Activated CD8-positive, alpha-beta T cell treated with anti-CD3 and anti-CD28 coated beads for 36 hours (primary cell): ENCODE results near the gene NUP54. TPM values are rescaled to one million over a fixed set of nuclear protein-coding genes. Genes with fewer than 3 reads are reported as not detected.

Experiments used
- ATAC-seq: fragments of 200-7000 bp; cut with Tn5 transposase; one replicate; pipeline ENCODE4 v1.10.0; 2021; ENCODE audit warnings: mild to moderate bottlenecking, moderate library complexity
- CTCF ChIA-PET: fragments of 350-600 bp; sonication (Branson Sonifier 250); formaldehyde crosslinking; loops from one replicate; lab custom pipeline; 2021; ENCODE audit warnings: antibody characterized with exemption; lab: Charles Lee
- POLR2A ChIA-PET: fragments of 350-600 bp; sonication (Branson Sonifier 250); formaldehyde crosslinking; loops from one replicate; lab custom pipeline; 2021; ENCODE audit warnings: antibody characterized with exemption; lab: Charles Lee
- DNase-seq: peaks from one replicate; pipeline ENCODE4 v3.0.0-alpha.2; 2020
- H3K27ac Mint-ChIP-seq: one replicate; pipeline ENCODE4 v1.8.0; 2021; ENCODE audit warnings: mild to moderate bottlenecking, mixed read lengths
- H3K27me3 Mint-ChIP-seq: one replicate; pipeline ENCODE4 v1.8.0; 2021; ENCODE audit warnings: mixed read lengths
- H3K36me3 Mint-ChIP-seq: one replicate; pipeline ENCODE4 v1.8.0; 2021; ENCODE audit warnings: low read depth, mixed read lengths
- H3K4me1 Mint-ChIP-seq: one replicate; pipeline ENCODE4 v1.8.0; 2021; ENCODE audit warnings: low read depth, mixed read lengths
- H3K4me3 Mint-ChIP-seq: one replicate; pipeline ENCODE4 v1.8.0; 2021; ENCODE audit warnings: mild to moderate bottlenecking, moderate library complexity, mixed read lengths
- H3K9me3 Mint-ChIP-seq: one replicate; pipeline ENCODE4 v1.8.0; 2021; ENCODE audit warnings: mixed read lengths
- CTCF ChIP-seq: fragments of 200-600 bp; IDR thresholded peaks from one replicate; pipeline ENCODE4 v1.8.0; 2022; ENCODE audit warnings: antibody characterized with exemption, mild to moderate bottlenecking
- intact Hi-C: fragments of 100-400 bp; cut with micrococcal nuclease; formaldehyde crosslinking; loops from one replicate; pipeline ENCODE4 v1.10.0; 2022
- total RNA-seq, 2 experiments: library from RNA; stranded (reverse); gene quantifications; one replicate each; pipeline ENCODE4 v1.2.3, GENCODE V29; 2021

NUP54 gene
- total RNA-seq, 2 experiments from 2014 or later = 61.7 to 61.9 TPM

- intact Hi-C loops = no loop called here
- no peak overlapping the region for H3K27ac Mint-ChIP-seq
- H3K4me3 Mint-ChIP-seq = no peak overlapping the region
- no peaks in the 10 kb centered on the region for H3K4me1 Mint-ChIP-seq
- no peak for DNase-seq
- no peak for ATAC-seq
- no peaks in the 10 kb centered on the region for H3K36me3 Mint-ChIP-seq
- peaks cover 6% of the 10 kb centered on the region for H3K27me3 Mint-ChIP-seq
- POLR2A ChIA-PET = no interaction called here
- no peaks in the 10 kb centered on the region for H3K9me3 Mint-ChIP-seq
- no peak for TF ChIP-seq CTCF
- CTCF ChIA-PET = no interaction called here
These were observed 52.6 kb downstream of the NUP54 start for GRCh38 chr4:76095568-76095967.

GRCh38 chr4:76091052-76091451 is 57.1 kb downstream of the NUP54 start:
- H3K36me3 Mint-ChIP-seq = no peaks in the 10 kb centered on the region
- DNase-seq = no peak
- POLR2A ChIA-PET = no interaction called here
- H3K4me3 Mint-ChIP-seq = no peak overlapping the region
- H3K9me3 Mint-ChIP-seq = no peaks in the 10 kb centered on the region
- H3K27ac Mint-ChIP-seq = no peak overlapping the region
- H3K27me3 Mint-ChIP-seq = peaks cover 2% of the 10 kb centered on the region
- intact Hi-C loops = no loop called here
- peaks cover 3% of the 10 kb centered on the region for H3K4me1 Mint-ChIP-seq
- ATAC-seq = no peak
- no peak for TF ChIP-seq CTCF
- CTCF ChIA-PET = no interaction called here

- Mint-ChIP-seq H3K36me3 (no peaks in the 10 kb centered on the region), H3K4me3 (no peak overlapping the region), H3K27ac (no peak overlapping the region), H3K27me3 (peaks cover 2% of the 10 kb centered on the region), H3K9me3 (no peaks in the 10 kb centered on the region), H3K4me1 (peaks cover 3% of the 10 kb centered on the region)
- no peak for TF ChIP-seq CTCF
- DNase-seq = no peak
- CTCF ChIA-PET = interaction anchor here (0.8 kb wide), 1 partner anchor 194 kb away, joined by 3 read pairs; no protein-coding TSS in a partner anchor
- intact Hi-C loops = no loop called here
- POLR2A ChIA-PET = no interaction called here
- ATAC-seq = no peak
These were observed 57.9 kb downstream of the NUP54 start for GRCh38 chr4:76090241-76090691.

- no peak overlapping the region for H3K27ac Mint-ChIP-seq
- no peak for DNase-seq
- peaks cover 3% of the 10 kb centered on the region for H3K4me1 Mint-ChIP-seq
- H3K4me3 Mint-ChIP-seq = no peak overlapping the region
- intact Hi-C loops = loop anchor here (10.0 kb wide), 1 partner anchor 174 kb away; no protein-coding TSS in a partner anchor
- peaks cover 2% of the 10 kb centered on the region for H3K27me3 Mint-ChIP-seq
- CTCF ChIA-PET = interaction anchor here (1.1 kb wide), 1 partner anchor 91 kb away, joined by 3 read pairs; no protein-coding TSS in a partner anchor
- POLR2A ChIA-PET = no interaction called here
- TF ChIP-seq CTCF = no peak
- no peak for ATAC-seq
- no peaks in the 10 kb centered on the region for H3K9me3 Mint-ChIP-seq
- no peaks in the 10 kb centered on the region for H3K36me3 Mint-ChIP-seq
These were observed 59.5 kb downstream of the NUP54 start for GRCh38 chr4:76088719-76089118.

- Mint-ChIP-seq H3K4me3 (no peak overlapping the region), H3K27me3 (no peaks in the 10 kb centered on the region), H3K4me1 (peaks cover 3% of the 10 kb centered on the region), H3K27ac (no peak overlapping the region), H3K36me3 (no peaks in the 10 kb centered on the region), H3K9me3 (no peaks in the 10 kb centered on the region)
- intact Hi-C loops = loop anchor here (10.0 kb wide), 1 partner anchor 172 kb away; no protein-coding TSS in a partner anchor
- ChIA-PET CTCF (interaction anchor here (0.6 to 2.0 kb wide), 15 partner anchors 11 to 193 kb away, joined by 3 to 11 read pairs (median 3); partner anchors contain the start of genes ART3 and SDAD1), POLR2A (no interaction called here)
- ATAC-seq = peak; percentile 53
- TF ChIP-seq CTCF = no peak
- peak; percentile 17 for DNase-seq
These were observed 61.0 kb downstream of the NUP54 start for GRCh38 chr4:76087007-76087769.
